ENCODE measurements around the gene FHIT. TPM values are rescaled to one million over a fixed set of nuclear protein-coding genes. Genes with fewer than 3 reads are reported as not detected.

FHIT gene
- total and polyA plus RNA-seq, 11 donors: 4.2 to 26.8 (median 16.5) TPM

- TF ChIP-seq POLR2A (IDR thresholded peaks at IDR 0.05) (no peak), CTCF (IDR thresholded peaks at IDR 0.05) (no peak)
- ATAC-seq (no peak), DNase-seq (no peak)
- 52 to 60% (median 53%) methylated on average over 2 of the region's 2 CpGs for WGBS, 4 donors
- Histone ChIP-seq H3K27ac (no peak overlapping the region), H3K9me3 (peaks cover 0 to 5% (median 0%) of the 10 kb centered on the region in 12 donors), H3K36me3 (no peaks in the 10 kb centered on the region), H3K27me3 (no peaks in the 10 kb centered on the region), H3K4me1 (no peaks in the 10 kb centered on the region), H3K4me3 (no peak overlapping the region)
- intact Hi-C loops (cut with DNase I): no loop called here
Measured at GRCh38 chr3:60262546-60262945, 988.7 kb downstream of the FHIT start.

- H3K27ac ChIP-seq: no peak overlapping the region
- no peaks in the 10 kb centered on the region for H3K36me3 ChIP-seq
- intact Hi-C loops (cut with DNase I): no loop called here
- no peak for TF ChIP-seq CTCF (IDR thresholded peaks at IDR 0.05)
- no peak for TF ChIP-seq POLR2A (IDR thresholded peaks at IDR 0.05)
- 40 to 57% (median 47%) methylated on average over 5 of the region's 5 CpGs for WGBS, 4 donors
- DNase-seq: no peak
- no peak overlapping the region for H3K4me3 ChIP-seq
- H3K9me3 ChIP-seq: peaks cover 0 to 5% (median 0%) of the 10 kb centered on the region in 12 donors
- no peaks in the 10 kb centered on the region for H3K27me3 ChIP-seq
- no peaks in the 10 kb centered on the region for H3K4me1 ChIP-seq
- no peak for ATAC-seq
Measured at GRCh38 chr3:60260546-60260945, 990.7 kb downstream of the FHIT start.

- Histone ChIP-seq H3K27me3 (no peaks in the 10 kb centered on the region), H3K4me3 (no peak overlapping the region), H3K4me1 (no peaks in the 10 kb centered on the region), H3K9me3 (no peaks in the 10 kb centered on the region), H3K36me3 (no peaks in the 10 kb centered on the region), H3K27ac (no peak overlapping the region)
- ATAC-seq (no peak), DNase-seq (no peak)
- TF ChIP-seq POLR2A (IDR thresholded peaks at IDR 0.05) (no peak), CTCF (IDR thresholded peaks at IDR 0.05) (no peak)
- WGBS, 4 donors: 51 to 75% (median 52%) methylated on average over 3 of the region's 3 CpGs
- intact Hi-C loops (cut with DNase I): no loop called here
Measured at GRCh38 chr3:60250810-60251209, 1000.4 kb downstream of the FHIT start.

GRCh38 chr3:60250206-60250605 is 1001.0 kb downstream of the FHIT start:
- H3K4me1 ChIP-seq: no peaks in the 10 kb centered on the region
- no peaks in the 10 kb centered on the region for H3K27me3 ChIP-seq
- H3K4me3 ChIP-seq: no peak overlapping the region
- H3K9me3 ChIP-seq: no peaks in the 10 kb centered on the region
- no peak for DNase-seq
- TF ChIP-seq CTCF (IDR thresholded peaks at IDR 0.05) (no peak), POLR2A (IDR thresholded peaks at IDR 0.05) (no peak)
- WGBS, 4 donors: 59 to 76% (median 75%) methylated on average over 2 of the region's 2 CpGs
- intact Hi-C loops (cut with DNase I): no loop called here
- H3K27ac ChIP-seq: no peak overlapping the region
- no peak for ATAC-seq
- H3K36me3 ChIP-seq: no peaks in the 10 kb centered on the region
